ENCODE results near the gene RNF130.
A peak's percentile ranks its signal among the peaks of the same experiment; 100 is the strongest.

Gene RNF130

DNA sequence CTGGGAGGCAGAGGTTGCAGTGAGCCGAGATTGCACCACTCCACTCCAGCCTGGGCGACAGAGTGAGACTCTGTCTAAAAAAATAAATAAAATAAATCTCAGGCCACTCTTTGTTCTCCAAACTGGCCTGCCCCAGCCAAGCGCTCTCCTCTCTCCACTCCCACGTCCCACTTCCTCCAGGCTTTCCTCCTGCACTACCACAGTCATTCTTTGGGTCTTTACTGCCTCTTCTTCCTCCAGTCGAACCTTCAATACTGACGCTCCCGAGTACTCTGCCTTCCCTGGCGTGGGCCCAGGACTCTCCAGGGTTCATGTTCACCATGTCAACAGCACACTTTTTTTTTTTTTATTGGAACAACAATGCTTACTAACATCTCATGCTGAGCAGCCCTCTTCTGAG is 23.9 kb downstream of the RNF130 start:
- TF ChIP-seq, protein P1, sequence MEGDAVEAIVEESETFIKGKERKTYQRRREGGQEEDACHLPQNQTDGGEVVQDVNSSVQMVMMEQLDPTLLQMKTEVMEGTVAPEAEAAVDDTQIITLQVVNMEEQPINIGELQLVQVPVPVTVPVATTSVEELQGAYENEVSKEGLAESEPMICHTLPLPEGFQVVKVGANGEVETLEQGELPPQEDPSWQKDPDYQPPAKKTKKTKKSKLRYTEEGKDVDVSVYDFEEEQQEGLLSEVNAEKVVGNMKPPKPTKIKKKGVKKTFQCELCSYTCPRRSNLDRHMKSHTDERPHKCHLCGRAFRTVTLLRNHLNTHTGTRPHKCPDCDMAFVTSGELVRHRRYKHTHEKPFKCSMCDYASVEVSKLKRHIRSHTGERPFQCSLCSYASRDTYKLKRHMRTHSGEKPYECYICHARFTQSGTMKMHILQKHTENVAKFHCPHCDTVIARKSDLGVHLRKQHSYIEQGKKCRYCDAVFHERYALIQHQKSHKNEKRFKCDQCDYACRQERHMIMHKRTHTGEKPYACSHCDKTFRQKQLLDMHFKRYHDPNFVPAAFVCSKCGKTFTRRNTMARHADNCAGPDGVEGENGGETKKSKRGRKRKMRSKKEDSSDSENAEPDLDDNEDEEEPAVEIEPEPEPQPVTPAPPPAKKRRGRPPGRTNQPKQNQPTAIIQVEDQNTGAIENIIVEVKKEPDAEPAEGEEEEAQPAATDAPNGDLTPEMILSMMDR (conservative IDR thresholded peaks at IDR 0.05): no peak
- H3K27ac ChIP-seq: peak overlapping the region; percentile 50

- TF ChIP-seq, protein P1 (conservative IDR thresholded peaks at IDR 0.05): no peak
- H3K27ac ChIP-seq: no peak overlapping the region
Measured at GRCh38 chr5:180046656-180047055, 24.9 kb downstream of the RNF130 start.

DNA sequence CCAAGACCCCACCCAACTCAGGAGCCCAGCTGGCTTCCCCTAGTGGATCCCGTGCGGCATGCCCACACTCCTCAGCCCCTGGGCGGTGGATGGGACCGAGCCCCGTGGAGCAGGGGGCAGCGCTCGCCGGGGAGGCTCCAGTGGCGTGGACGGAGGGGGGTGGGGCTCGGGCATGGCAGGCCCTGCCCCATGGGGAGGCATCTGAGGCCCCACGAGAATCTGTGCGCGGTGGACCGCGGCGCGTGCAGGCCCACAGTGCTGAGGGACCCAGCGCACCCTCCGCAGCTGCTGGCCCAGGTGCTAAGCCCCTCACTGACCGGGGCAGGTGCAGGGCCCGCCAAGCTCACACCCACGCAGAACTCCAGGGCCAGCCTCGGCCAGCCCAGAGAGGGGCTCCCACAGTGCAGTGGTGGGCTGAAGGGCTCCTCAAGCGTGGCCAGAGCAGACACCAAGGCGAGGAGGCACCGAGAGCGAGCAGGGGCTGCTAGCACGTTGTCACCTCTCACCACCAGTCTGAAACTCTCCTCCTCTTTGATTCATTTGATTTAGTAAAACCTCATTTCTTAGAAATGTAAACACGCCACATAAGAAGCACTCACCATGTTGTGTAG is 25.6 kb downstream of the RNF130 start:
- TF ChIP-seq, protein P1 (conservative IDR thresholded peaks at IDR 0.05): no peak

GRCh38 chr5:180043377-180043776 is 28.2 kb downstream of the RNF130 start:
- TF ChIP-seq, protein P1 (conservative IDR thresholded peaks at IDR 0.05): no peak
- peak overlapping the region; percentile 65 for H3K27ac ChIP-seq

More for the DNA sequence above, 25.6 kb downstream of the RNF130 start:
- no peak overlapping the region for H3K27ac ChIP-seq

DNA sequence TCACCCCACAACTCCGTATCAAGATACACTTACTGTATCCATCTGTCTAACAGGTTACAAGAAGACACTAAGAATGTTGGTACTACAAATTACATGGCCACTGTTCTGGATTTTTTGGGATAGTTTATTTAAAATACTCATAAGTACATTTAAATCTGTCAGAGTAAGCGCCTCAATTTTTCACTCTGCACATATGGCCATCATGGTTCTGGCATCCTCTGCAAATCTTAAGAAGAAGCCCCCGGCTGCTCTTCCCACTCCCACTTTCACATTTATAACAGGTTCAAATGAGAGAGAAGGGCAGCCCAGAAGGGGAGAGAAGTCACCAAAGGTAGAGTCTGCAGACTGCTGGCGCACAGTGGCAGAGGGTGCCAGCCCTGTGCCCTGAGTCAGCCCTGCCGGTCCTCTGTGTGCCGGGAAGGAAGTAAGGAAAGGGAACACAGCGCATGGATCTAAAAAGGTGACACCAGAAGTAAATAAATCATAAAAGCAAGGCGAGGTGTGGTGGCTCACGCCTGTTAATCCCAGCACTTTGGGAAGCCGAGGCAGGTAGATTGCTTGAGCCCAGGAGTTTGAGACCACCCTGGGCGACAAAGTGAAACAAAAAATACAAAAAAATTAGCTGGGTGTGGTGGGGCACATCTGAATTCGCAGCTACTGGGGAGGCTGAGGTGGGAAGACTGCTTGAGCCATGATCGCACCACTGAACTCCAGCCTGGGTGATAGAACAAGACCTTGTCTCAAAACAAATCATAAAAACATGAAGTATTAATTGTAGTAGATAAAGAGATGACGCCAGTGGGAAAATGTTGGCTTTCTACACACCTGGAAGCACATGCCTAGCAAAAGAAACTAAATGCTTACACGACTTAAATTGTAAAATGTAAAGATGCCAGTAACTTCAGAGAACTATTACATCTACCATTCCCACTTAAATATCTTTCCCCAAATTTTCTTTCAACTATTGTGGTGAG is 30.0 kb downstream of the RNF130 start:
- TF ChIP-seq, protein P1 (conservative IDR thresholded peaks at IDR 0.05): no peak
- H3K27ac ChIP-seq: peak overlapping the region; percentile 65

DNA sequence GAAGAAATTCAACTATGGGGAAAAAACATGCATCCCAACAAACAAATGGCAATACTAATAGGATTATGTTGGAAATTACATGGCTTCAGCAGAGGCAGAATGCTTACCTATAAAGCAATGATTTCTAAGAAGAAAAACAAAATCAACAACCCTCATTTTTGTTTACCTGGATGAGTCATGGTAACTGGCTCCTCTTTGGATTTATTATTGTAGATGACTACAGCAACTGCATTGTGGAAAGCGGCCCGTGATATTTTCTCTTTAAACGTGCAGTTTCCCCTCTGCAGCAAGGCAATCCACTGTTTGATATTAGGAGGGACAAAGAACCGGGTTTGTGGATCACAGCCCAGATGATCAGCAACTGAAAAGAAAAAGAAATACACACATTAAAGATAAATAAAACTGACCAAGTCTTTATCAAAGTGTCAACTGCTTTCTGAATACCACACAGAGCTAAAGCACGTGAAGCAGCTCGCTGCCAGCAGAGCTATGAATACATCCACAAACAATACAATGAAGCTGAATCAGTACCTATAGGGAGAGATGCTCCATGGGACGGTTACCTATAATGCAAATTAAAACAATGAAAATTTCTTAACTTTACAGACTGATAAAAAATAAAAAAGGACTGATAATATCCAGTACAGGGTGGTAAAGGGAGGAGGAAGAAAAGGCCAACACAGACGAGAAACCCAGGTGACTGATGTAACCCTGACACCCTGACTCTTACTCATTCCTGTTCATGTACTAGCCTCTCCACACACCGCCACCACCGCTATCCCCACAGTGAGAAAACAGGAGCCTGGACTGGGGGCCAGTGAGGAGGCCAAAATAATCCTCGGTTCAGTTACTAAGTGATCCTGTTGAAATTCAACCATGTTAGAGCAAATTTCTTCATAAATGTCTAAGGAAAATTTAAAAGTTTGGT is 31.0 kb downstream of the RNF130 start:
- H3K27ac ChIP-seq: no peak overlapping the region; the same call in 1 of the 2 replicates
- TF ChIP-seq, protein P1 (conservative IDR thresholded peaks at IDR 0.05): no peak
